Smooth muscle cell (in vitro differentiated cells): ENCODE data around the gene SIGLEC15. TPM values are rescaled to one million over a fixed set of nuclear protein-coding genes. Genes with fewer than 3 reads are reported as not detected.

ENCODE experiments used
- DNase-seq: peaks from one replicate; lab custom pipeline; 2025; ENCODE audit not compliant: unreplicated experiment; lab: John Stamatoyannopoulos, UW
- H2AFZ ChIP-seq: fragments of 200-600 bp; sonication (generic); 2 replicates; pipeline ENCODE4 v1.6.0; 2016; ENCODE audit warnings: antibody characterized with exemption, low read depth, mild to moderate bottlenecking
- H3F3A ChIP-seq: fragments of 200-600 bp; sonication (generic); 2 replicates; pipeline ENCODE4 v1.6.0; 2017; ENCODE audit warnings: antibody characterized with exemption, low read depth
- H3K27ac ChIP-seq: fragments of 200-600 bp; sonication (generic); 2 replicates; pipeline ENCODE4 v1.5.1; 2016; ENCODE audit warnings: low read depth, mild to moderate bottlenecking
- H3K27me3 ChIP-seq: fragments of 200-600 bp; sonication (generic); 2 replicates; pipeline ENCODE4 v1.6.1; 2016; ENCODE audit warnings: low read depth, mild to moderate bottlenecking
- H3K36me3 ChIP-seq: fragments of 200-600 bp; sonication (generic); 2 replicates; pipeline ENCODE4 v1.5.1; 2016; ENCODE audit warnings: low read depth
- H3K4me1 ChIP-seq: fragments of 200-600 bp; sonication (generic); 2 replicates; pipeline ENCODE4 v1.5.1; 2016; ENCODE audit warnings: low read depth
- H3K4me2 ChIP-seq: fragments of 200-600 bp; sonication (generic); 2 replicates; pipeline ENCODE4 v1.6.0; 2016; ENCODE audit warnings: mild to moderate bottlenecking
- H3K4me3 ChIP-seq: fragments of 200-600 bp; sonication (generic); 2 replicates; pipeline ENCODE4 v1.5.1; 2016; ENCODE audit warnings: mild to moderate bottlenecking
- H3K79me2 ChIP-seq: fragments of 200-600 bp; sonication (generic); 2 replicates; pipeline ENCODE4 v1.6.0; 2016; ENCODE audit warnings: low read depth, mild to moderate bottlenecking
- H3K9ac ChIP-seq: fragments of 200-600 bp; sonication (generic); 2 replicates; pipeline ENCODE4 v1.6.0; 2016; ENCODE audit warnings: low read depth
- H3K9me3 ChIP-seq: fragments of 200-600 bp; sonication (generic); replicated peaks from 2 replicates; pipeline ENCODE4 v1.5.1; 2016; ENCODE audit warnings: low read depth
- H4K20me1 ChIP-seq: fragments of 200-600 bp; sonication (generic); 2 replicates; pipeline ENCODE4 v1.6.0; 2016; ENCODE audit warnings: low read depth
- CTCF ChIP-seq: fragments of 200-600 bp; sonication (generic); IDR thresholded peaks from 2 replicates; pipeline ENCODE4 v1.5.1; 2017; ENCODE audit warnings: borderline replicate concordance, mild to moderate bottlenecking, antibody characterized with exemption; ENCODE audit not compliant: insufficient read depth, poor library complexity, severe bottlenecking
- WGBS: methylation state at CpG from one replicate; pipeline ENCODE4 v1.1.7; 2016; ENCODE audit warnings: low lambda C conversion rate; 5-methylcytosine and 5-hydroxymethylcytosine counted together
- polyA plus RNA-seq: library from polyadenylated mRNA; unstranded; fragments of >200 nt; fragmentation: Nextera tagmentation; extraction: Ambion mirVana; gene quantifications from 2 replicates; pipeline ENCODE4 v1.2.1, GENCODE V29; 2016
- small RNA-seq: library from RNA; depleted of rRNA; stranded (forward); fragments of <200 nt; gene quantifications from one replicate; pipeline ENCODE3, GENCODE V24; 2014
- total RNA-seq: library from RNA; depleted of rRNA; stranded (reverse); fragments of >200 nt; gene quantifications from 2 replicates; pipeline ENCODE4 v1.2.3, GENCODE V29; 2014

The SIGLEC15 gene
- total and polyA plus RNA-seq, 2 experiments from 2014 or later, result 0.58 to 1.4 TPM

DNA sequence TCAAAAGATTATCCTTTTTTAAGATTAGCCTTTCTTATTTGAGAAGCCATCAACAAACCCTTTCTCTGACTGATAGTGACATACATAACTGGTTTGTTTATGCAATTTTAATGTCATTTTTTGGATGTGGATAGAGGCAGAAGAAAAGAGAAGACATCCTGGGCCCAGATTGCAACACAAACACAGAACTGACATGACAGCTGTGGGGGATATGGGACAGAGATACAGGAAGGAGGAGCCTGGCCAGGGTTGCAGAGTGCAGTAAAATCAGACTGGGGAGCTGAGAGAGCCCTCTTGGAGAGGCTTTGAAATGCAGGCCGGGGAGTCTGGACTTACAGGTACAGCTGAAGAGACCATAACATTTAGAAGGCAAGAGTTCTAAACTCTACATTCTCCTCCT lies 65.1 kb downstream of the SIGLEC15 start:
- Histone ChIP-seq H3K79me2 (no peaks in the 10 kb centered on the region), H3K9ac (no peak overlapping the region), H3K4me1 (no peaks in the 10 kb centered on the region), H3F3A (no peaks in the 10 kb centered on the region), H3K4me3 (no peak overlapping the region), H3K27me3 (no peaks in the 10 kb centered on the region), H3K4me2 (no peak overlapping the region), H3K9me3 (no peaks in the 10 kb centered on the region), H2AFZ (no peak overlapping the region), H3K27ac (no peak overlapping the region), H3K36me3 (no peaks in the 10 kb centered on the region), H4K20me1 (no peaks in the 10 kb centered on the region)
- 95% methylated on average over 1 of the region's 1 CpG for WGBS
- no peak for DNase-seq
- no peak for TF ChIP-seq CTCF

DNA sequence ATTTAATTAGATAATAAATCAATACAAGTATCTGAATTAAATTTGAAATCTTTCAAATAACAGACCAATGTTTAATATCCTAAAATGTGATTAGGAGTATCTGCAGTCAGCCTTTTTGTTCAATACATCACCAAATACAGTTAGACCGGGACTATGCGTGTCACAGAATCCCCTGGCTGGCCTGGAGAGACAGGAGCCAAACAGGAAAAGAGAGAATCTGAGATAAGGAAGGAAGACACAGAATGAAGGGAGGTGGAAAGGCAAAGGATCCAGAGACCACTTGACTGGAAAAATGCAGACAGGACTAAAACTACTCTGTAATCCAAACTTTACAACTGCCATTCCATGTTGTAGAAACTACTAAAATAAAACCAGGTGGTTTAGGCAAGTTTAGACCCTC lies 66.3 kb downstream of the SIGLEC15 start:
- H3K9ac ChIP-seq, result no peak overlapping the region
- no peak overlapping the region for H3K4me2 ChIP-seq
- no peaks in the 10 kb centered on the region for H3K79me2 ChIP-seq
- WGBS, result 60% methylated on average over 2 of the region's 2 CpGs
- no peaks in the 10 kb centered on the region for H3K4me1 ChIP-seq
- no peaks in the 10 kb centered on the region for H4K20me1 ChIP-seq
- DNase-seq, result no peak
- no peak overlapping the region for H2AFZ ChIP-seq
- H3K4me3 ChIP-seq, result no peak overlapping the region
- H3K27ac ChIP-seq, result no peak overlapping the region
- no peak for TF ChIP-seq CTCF
- no peaks in the 10 kb centered on the region for H3K9me3 ChIP-seq
- H3F3A ChIP-seq, result no peaks in the 10 kb centered on the region
- no peaks in the 10 kb centered on the region for H3K36me3 ChIP-seq
- H3K27me3 ChIP-seq, result no peaks in the 10 kb centered on the region

Small RNA genes within 50 kb of the gene (small RNA-seq; reads per million reads assigned to genes)
- gene AC087685.1, result not detected

Other genes with a start within 250 kb of the SIGLEC15 start
- 0.22 TPM in 2 replicates for gene SLC14A2, start 210.2 kb upstream of the SIGLEC15 start, total RNA-seq
- not detected in 2 replicates for gene SLC14A2, start 210.2 kb upstream of the SIGLEC15 start, polyA plus RNA-seq
- 24.7 and 37.9 TPM in 2 replicates for gene SLC14A1, start 101.5 kb upstream of the SIGLEC15 start, total RNA-seq
- gene SLC14A1, start 101.5 kb upstream of the SIGLEC15 start, polyA plus RNA-seq, result 13.6 and 20.0 TPM in 2 replicates
- gene EPG5, start 141.7 kb downstream of the SIGLEC15 start, total RNA-seq, result 18.5 and 20.8 TPM in 2 replicates
- 2.7 and 4.0 TPM in 2 replicates for gene EPG5, start 141.7 kb downstream of the SIGLEC15 start, polyA plus RNA-seq
- gene PSTPIP2, start 246.6 kb downstream of the SIGLEC15 start, total RNA-seq, result 11.3 and 14.0 TPM in 2 replicates
- 6.5 and 9.1 TPM in 2 replicates for gene PSTPIP2, start 246.6 kb downstream of the SIGLEC15 start, polyA plus RNA-seq